ENCODE measurements around the gene RABGAP1L.
"Not testable (repeated sequence)": the region's sequence is repeated elsewhere in the genome, so short reads cannot be mapped to it uniquely, and the experiment has no call there.

RABGAP1L gene

DNA sequence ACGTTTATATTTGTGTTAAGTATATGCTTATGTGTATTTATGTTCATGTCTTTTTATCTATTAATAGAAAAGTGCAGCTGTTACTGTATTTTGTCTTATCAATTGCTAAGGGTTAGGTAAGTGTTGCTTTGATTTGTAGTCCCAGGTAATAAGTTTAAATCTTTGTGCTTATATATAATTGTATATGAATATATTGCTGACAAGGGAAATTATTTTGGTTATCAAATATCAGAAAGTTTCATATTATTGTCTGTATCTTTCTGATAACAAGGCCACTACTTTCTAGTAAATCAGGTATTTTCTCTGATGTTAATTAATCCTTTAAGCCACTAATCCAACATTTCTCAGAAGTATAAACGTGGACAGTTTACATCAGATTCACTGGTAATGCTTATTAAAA lies 309.7 kb downstream of the RABGAP1L start:
- no peak for DNase-seq

DNA sequence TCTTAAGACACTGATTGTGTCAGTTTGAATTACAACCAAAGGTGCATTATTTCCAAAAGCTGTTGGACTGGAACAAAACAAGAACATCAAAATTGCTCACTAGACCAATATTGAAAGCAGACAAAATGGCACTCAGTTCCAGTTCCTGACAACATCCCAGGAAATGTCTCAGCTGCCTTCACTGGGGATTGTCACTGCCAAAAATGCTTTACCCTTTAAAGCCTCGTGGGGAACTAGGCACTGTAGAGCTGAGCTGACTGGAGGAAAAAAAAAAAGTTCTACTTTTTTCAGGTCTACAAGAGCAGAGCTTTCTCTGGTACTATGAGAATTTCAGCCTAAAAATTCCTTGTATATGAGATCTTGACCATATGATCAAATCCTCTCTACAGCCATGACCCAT lies 310.4 kb downstream of the RABGAP1L start:
- no peak for DNase-seq

DNA sequence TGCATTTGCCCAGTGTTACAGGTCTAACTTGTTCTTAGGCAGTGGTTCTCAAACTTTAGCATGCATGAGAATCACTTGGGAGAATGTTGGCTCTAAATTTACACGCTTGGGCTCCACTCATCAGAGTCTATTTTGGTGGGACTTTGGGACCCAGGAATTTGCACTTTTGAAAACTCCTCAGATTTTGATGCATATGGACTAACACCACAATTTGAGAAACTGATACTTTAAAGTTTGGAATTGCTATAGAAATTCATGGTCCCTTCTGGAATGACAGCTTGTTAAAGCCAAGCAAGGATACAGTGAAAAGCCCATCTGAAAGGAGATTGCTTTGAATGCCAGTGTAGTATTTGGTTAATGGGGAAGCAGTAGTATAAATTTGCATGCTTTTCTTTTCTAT lies 320.0 kb downstream of the RABGAP1L start:
- no peak for DNase-seq

DNA sequence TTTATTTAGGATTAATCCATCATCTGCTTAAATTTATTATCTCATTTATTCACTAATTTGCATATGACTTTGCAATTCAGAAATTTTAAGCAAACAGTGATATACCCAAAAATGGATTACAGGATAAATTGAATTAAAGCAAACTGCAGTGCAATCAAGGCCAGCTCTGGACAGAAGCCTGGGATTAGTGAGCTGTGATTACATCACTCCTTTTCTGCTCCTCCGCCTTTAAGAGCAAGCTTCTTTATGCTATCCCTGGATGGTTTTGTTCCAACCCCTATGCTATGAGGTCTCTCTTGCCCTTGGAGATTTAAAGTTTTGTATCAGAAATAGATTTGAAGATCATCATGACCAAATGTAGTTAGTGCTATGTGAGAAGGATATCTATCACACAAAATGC lies 321.0 kb downstream of the RABGAP1L start:
- DNase-seq = no peak

DNA sequence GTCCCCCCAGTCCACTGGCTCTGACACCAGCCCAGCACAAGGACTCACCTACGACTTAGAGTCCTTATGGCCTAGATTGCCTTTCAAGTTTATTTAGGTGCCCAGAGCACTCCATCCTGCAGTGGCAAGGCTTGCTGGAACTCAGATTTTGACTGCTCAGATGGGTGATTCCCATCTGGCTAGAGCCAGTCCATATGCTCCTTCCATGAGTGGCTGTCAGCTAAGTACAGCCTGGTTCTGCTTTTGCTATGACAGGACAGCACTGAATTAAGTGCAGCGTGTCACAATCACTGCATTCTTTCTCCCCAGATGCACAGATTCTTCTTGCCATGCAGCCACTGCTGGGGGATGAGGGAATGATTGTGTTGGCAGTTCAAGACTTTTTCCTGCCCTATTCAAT lies 332.3 kb downstream of the RABGAP1L start:
- DNase-seq = no peak

DNA sequence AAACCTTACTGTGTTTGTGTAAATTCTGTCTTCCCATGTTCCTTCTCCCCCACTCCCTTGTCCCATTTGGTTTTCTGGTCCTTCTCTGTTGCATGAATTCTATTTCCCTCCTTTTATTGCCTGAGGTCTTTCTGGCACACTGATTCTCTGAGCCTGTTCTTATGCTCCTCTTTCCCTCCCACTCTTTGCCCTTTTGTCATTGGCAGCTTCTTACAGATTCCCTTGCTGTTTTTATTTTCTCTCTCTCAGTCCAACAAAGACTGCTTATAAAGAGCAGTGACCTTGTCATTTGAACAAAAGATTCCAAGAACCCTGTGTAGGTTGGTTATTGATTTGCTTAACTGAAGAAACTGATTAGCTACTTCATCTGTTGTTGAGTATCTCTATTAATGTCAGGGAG lies 338.2 kb downstream of the RABGAP1L start:
- DNase-seq = no peak

DNA sequence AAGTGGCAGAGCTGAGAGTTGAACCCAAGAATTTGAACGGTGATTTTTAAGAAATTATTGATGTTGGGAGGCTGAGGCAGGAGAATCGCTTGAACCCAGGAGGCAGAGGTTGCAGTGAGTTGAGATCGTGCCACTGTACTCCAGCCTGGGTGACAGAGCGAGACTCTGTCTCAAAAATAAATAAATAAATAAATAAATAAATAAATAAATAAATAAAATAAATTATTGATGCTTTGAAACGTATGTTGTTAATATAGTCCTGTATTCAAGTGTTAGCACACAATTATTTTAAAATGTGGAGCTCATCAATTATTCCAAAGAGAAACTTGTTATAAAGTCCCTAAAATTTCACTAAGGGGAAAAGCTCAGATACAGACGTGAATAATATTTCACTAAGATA lies 357.4 kb downstream of the RABGAP1L start:
- not testable (repeated sequence) for DNase-seq

DNA sequence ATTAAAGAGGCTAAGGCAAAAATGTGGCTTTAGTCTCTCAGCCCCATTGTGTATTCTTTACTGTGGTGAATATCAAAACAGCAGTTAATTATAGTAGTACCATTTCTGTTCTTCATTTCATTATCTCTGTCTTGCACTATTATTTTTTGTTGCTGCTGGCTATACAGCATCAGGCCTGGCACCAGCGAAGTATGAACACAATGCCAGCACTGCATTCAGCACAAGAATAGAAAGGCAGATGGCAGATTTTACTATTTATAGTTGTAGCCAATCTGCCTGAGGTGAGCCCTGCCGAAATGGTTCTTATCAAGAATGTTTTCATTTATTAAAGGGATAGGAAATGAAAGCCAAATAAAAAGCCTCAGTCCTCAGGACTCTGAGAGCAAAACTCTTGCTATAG lies 360.5 kb downstream of the RABGAP1L start:
- DNase-seq = no peak

DNA sequence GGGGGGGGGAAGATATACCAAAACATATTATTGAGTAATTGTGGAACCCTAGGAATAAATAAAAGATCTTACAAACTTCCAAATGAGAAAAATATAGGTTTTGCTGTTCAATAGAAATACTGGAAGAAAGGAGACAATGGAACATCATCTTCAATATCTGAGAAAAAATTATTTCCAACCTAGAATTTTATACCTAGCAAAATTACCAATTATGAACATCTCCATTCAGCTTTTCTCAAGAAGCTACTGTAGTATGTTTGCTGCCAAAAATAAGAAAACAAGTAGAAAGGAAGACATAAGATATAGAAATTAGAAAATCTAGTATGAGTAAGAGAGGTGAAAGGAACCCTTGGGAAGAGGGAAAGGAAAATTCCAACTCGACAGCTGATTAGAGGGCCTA lies 372.4 kb downstream of the RABGAP1L start:
- no peak for DNase-seq

DNA sequence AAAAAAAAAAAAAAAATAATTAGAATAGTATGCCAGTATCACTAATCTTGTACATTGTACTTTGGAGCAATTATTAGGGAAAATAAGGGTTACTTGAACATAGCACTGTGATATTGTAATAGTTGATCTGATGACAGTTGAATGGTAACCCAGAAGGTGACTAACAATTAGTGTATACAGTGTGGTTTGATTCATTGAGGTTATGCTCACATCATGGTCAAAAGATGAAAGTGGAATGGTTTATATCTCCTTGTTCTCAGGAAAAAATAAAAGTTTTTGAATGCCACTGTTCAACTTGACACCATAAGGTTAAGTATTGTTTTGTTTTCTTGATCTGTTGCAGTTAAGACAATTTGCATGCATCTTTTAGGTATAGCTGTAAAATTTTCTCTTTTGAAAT lies 375.5 kb downstream of the RABGAP1L start:
- DNase-seq = no peak

DNA sequence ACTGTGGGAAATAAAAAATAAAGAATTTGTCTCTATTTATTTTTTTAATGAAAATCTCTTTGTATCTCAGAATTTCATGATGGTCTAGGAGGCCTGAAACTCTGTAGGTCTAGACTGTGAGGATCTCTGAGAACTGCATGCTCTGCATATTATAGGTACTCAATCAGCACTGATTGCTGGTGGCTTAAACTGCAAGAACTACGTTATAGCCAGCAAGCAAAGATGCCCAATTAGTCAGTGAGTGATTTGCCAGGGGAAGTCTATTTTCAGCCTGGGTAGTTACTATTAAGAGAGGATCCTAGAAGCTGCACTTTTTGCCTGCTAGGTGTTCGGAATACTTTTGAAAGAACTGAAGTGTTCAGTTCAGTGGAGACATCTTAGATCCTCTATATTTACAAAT lies 375.9 kb downstream of the RABGAP1L start:
- DNase-seq = no peak

DNA sequence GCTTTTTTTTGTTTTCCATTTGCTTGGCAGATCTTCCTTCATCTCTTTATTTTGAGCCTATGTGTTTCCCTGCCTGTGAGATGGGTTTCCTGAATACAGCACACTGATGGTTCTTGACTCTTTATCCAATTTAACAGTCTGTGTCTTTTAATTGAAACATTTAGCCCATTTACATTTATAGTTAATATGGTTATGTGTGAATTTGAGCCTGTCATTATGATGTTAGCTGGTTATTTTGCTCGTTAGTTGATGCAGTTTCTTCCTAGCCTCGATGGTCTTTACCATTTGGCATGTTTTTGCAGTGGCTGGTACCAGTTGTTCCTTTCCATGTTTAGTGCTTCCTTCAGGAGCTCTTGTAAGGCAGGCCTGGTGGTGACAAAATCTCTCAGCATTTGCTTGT lies 384.1 kb downstream of the RABGAP1L start:
- DNase-seq = not testable (repeated sequence)

DNA sequence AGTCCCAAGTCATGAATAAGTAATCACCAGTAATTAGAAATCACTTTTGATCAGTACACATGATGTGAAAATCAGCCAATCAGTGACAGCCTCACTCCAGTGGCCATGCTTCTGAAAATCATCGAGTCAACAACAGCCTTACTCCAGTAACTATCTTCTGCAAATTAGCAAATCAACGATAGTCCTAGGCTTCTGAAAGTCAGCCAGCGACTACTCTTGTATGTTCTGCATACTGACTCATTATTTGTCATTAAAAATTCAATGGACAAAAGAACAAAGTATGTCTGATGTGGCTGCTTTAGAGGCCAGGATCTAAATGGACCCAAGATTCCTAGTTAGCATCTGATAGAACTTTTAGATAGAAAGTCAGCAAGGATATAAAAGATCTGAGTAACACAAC lies 391.0 kb downstream of the RABGAP1L start:
- DNase-seq = no peak

DNA sequence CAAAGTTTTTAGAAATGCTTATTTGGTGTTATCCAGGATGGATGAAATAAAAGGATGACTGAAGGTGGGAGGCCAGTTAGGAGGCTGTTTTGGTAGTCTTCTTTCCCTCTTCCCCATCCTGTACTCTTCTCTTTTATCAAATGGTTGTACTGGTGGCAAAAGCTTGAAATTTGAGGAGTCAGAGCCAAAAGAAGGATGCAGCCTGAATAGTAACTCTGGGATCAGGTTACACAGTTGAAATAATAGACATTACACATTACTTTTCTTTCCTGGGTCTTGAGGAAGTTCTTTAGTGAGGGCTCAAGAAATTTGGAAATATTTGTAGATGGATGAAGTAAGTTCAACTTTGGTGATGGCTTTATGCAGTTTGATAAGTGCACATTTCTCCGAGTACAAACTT lies 397.1 kb downstream of the RABGAP1L start:
- DNase-seq = no peak

DNA sequence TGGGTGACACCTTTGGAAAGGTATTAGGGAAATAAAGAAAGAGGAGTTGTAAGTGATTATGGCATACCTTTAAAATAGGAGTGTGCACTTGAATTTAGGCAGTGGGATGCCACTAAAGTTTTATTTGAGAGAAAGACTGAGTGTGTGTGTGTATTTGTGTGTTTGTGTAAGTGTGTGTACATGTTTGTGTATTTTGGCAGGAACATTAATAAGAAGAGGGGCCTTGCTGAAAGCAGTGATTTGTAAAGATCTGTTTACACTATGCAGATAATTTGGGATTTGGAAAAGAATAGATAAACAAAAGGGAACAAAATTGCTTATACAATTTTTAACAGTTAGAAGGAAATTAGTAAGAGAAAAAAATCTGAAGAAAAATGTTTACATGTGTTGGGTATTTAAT lies 409.2 kb downstream of the RABGAP1L start:
- no peak for DNase-seq

DNA sequence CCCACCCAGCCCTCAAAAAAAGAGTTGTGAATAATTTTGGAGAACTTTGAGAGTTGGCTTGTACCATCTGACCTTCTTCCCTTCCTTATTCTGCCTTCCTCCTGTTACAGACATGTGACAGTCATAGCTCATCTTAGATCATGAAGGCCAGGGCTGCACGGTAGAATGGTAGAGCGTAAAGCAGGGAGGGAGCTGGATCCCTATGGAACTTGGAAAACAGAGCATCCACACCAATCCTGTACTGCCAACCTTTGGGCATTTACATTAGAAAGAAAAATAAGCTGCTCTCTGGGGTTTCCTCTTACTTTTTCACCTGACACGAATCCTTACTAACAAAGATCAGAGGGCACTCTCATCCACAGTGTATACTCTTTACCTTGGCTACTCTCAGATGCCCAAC lies 409.9 kb downstream of the RABGAP1L start:
- DNase-seq = no peak

DNA sequence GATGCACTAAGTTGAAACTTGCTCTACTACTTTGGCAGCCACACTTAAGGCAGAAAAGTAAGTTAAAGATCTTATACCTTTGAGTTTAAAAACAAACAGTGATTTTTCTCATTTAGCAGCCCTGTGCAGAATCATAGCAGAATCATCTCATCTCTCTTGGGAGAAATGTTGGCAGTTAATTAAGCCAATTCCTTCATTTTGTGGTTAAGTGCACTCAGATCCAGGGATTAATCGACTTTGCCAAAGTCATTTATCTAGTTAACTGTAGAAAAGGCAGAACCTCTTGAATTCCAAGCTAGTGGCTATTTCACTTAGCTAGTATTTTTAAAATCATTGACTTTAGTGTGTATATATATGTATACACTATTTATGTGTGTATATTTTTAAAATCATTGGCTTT lies 413.5 kb downstream of the RABGAP1L start:
- DNase-seq = no peak

DNA sequence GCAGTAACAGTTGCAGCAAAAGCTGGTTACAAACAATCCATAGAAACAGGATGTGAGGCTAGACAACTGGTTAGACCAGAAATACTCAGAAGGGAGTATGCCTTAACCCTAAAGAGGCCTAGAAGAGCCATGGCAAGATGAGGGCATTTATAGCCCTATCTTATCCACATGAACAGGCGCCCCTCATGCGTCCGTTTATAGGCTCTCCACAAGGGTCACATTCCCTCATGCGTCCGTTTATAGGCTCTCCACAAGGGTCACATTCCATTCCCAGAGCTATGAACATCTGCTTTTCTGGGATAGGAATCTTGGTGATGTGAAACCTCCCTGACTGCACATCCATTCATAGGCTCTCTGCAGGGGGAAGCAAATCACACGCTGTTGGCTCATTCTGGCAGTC lies 416.8 kb downstream of the RABGAP1L start:
- not testable (repeated sequence) for DNase-seq

DNA sequence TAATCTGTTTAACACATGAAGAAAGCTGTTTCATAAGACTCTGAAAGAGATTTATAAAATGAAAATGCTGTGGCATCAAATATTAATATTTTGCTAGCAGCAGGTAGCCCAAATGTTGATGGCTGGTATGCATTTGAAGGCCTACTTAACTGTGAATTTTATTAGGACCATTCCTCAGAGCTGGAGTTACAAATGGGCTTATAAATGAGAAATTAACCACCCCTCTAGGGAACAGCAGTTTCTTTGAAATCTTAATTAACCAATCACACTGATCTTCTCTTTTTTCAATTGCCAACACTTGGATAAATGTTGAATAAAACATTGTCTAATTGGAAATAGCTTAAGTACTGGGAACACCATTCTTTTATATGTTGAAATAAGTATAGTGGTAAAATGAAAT lies 418.4 kb downstream of the RABGAP1L start:
- no peak for DNase-seq

DNA sequence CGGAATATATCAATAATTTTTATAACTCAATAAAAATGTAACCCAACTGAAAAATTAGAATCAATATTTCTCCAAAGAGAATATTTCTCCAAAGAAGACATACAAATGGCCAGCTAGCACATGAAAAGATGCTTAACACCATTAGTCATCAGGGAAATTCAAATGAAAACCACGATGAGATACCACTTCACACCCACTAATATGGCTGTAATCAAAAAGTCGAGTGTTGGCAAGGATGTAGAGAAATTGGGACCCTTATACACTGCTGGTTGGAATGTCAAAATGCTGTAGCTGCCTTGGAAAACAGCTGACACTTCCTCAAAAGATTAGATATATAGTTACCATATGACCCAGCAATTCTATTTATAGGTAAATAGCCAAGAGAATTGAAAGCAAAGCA lies 421.5 kb downstream of the RABGAP1L start:
- DNase-seq = no peak

DNA sequence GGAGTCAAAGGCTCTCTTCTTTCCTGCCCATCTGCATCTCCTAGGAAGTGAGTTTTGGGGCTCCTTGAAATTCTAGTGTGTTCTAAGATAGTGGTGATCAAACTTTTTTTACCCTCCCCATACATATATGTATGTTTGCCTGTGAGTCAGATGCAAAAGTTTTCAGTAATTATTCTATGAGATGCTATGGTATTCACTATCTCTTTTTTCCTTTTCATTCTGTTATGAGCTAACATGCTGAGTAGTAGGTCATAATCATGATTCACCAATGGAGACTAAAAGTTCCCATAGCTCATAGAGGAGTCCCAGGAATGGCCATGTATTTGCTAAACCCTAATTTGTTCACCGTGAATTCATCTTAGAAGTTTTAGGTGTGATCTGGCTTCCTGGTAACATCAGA lies 424.0 kb downstream of the RABGAP1L start:
- no peak for DNase-seq

DNA sequence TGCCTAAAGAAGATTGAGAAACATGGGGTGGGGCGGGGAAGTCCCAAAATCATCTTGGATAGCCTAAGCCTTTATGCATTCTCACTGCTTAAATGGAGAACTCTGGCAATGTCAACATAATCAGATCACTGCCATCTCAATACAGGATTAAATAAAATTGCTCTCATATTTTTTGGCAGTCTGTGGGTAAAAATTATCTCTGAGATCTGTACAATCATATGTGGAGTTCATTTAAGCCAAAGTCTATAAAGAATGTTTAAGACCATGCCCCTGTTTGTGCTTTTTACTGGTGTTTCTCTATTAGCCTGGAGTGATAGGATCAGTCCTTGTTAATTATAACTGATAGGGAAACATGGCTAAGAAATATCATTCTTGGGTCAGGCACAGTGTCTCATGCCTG lies 424.8 kb downstream of the RABGAP1L start:
- DNase-seq = no peak

DNA sequence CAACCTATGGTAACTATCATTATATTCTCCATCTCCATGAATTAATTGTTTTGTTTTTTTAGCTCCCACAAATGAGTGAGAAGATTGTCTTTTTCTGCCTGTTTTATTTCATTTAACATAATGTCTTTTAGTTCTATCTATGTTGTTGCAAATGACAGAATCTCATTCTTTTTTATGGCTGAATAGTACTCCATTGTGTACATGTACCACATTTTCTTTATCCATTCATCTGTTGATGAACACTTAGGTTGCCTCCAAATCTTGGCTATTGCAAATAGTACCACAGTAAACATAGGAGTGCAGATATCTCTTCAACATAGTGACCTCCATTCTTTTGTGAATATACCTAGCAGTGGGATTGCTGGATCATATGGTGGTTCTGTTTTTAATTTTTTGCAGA lies 429.3 kb downstream of the RABGAP1L start:
- not testable (repeated sequence) for DNase-seq

DNA sequence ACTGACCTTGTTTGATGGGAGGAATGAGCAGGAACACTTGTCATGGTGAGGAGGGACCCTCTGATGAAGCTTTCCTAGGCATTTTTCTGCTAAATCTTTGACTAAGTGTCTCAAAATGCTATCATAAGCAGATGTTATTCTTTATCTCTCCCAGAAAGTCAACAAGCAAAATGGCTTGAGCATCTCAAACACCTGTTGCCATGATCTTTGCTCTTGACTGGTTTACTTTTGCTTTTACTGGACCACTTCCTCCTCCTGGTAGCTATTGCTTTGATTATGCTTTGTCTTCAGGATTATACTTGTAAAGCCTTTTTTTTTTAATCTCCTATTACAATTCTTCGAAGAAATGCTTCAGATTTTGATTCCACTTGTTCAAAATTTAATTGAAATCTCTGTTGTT lies 445.9 kb downstream of the RABGAP1L start:
- DNase-seq = no peak

DNA sequence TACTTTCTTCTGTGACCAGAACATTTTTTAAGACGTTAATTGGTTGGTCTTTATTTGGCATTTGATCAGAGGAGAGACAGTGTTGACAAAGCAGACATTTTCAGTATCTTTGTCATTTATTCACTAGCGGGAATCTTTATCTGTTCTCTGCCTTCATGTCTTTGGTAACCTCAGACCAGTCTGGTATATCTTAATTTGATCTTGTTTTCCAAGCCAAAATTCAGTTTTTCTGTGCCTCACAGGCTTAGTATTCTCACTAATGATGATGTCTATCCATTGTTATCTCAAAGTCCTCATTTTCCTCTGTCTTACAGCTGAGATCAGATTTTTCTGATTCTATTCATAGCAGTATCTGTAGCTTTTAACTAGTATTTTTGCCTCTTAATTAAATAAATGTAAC lies 447.2 kb downstream of the RABGAP1L start:
- DNase-seq = no peak

DNA sequence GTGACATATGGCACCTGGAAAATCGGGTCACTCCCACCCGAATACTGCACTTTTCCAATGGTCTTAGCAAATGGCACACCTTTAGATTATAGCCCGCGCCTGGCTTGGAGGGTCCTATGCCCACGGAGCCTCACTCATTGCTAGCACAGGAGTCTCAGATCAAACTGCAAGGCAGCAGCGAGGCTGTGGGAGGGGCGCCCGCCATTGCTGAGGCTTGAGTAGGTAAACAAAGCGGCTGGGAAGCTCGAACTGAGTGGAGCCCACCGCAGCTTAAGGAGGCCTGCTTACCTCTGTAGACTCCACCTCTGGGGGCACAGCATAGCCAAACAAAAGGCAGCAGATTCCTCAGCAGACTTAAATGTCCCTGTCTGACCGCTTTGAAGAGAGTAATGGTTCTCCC lies 458.6 kb downstream of the RABGAP1L start:
- not testable (repeated sequence) for DNase-seq

Data from hematopoietic multipotent progenitor cell treated with erythropoietin and hydrocortisone succinate and interleukin-3 and kit ligand, for 8 days (in vitro differentiated cells).